HG02798 (cell line): Measurements from ENCODE around the gene GGT7.
"Not testable (repeated sequence)": the region's sequence is repeated elsewhere in the genome, so short reads cannot be mapped to it uniquely, and the experiment has no call there.

Experiments used
- ATAC-seq: cut with Tn5 transposase; IDR thresholded peaks from one replicate; pipeline ENCODE4 v1.9.1; 2021; ENCODE audit warnings: mild to moderate bottlenecking; ENCODE audit not compliant: unreplicated experiment, poor library complexity

The GGT7 gene

GRCh38 chr20:34852298-34852697 lies 20.4 kb downstream of the GGT7 start:
- ATAC-seq: no peak

- no peak for ATAC-seq
These were observed 21.7 kb downstream of the GGT7 start for GRCh38 chr20:34850969-34851368.

- no peak for ATAC-seq
These were observed 22.9 kb downstream of the GGT7 start for GRCh38 chr20:34849778-34850177.

GRCh38 chr20:34848597-34848996 lies 24.1 kb downstream of the GGT7 start:
- ATAC-seq: no peak

GRCh38 chr20:34843421-34843820 lies 29.2 kb downstream of the GGT7 start:
- ATAC-seq: no peak

DNA sequence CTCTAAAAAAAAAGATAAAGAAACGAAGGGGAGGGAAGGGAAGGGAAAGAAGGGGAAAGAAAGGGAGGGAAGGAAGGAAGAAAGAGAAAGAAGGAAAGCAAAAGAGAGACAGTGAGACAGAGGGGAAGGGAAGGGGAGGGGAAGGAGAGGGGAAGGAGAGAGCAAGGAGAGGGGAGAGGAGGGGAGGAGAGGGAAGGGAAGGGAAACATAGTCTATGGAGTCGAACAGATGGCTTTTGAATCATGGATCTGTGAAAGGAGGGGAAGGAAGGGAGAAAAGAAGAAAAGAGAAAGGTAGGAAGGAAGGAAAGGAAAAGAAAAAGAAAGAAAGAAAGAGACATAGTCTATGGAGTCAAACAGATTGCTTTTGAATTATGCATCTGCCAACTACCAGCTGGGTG lies 30.5 kb downstream of the GGT7 start:
- no peak for ATAC-seq

DNA sequence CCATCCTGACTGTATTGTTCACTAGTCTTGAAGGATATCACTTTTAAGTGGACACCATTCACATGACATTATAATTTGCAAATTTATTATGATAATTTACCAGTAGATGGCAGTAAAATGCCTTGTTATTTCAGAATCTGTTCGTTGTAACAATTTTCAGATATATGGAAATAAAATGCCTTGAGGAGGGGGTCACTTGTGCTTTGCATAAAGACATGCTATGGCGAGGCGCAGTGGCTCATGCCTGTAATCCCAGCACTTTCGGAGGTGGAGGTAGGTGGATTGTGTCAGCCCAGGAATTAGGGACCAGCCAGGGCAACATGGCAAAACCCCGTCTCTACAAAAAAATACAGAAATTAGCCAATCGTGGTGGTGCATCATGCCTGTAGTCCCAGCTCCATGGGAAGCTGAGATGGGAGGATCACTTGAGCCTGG lies 38.2 kb downstream of the GGT7 start:
- ATAC-seq: no peak

DNA sequence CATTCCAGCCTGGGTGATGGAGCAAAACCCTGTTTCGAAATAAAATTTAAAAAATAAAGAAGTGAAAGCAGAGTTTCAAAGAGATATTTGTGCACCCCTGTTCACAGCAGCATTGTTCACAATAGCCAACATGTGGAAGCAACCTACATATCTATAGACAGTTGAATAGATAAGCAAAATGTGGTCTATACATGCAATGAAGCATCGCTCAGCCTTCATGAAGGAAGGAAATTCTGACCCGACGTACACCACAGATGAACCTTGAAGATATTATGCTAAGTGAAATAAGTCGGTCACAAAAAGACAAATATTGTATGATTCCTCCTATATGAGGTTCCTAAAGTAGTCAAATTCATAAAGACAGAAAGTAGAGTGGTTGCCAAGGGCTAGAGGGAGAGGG lies 40.7 kb downstream of the GGT7 start:
- no peak for ATAC-seq

DNA sequence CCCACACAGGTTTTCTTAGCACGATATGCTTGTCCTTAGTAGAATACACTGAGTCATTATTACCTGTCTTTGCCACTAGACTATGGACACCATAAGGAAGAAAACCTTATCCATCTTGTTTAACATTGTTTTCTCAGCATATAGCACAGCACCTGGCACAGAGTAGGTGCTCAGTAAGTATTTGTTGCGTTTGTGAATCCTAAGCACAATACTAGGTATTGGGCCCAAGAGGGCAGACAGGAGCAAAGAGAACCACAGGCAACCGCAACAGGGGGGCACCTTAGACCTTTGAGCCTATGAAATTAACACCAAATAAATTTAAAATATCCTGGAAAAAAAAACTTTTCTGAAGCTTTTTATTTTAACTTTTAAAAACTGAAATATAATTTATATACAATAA lies 43.5 kb downstream of the GGT7 start:
- ATAC-seq: no peak

- ATAC-seq: peak; percentile 64
These were observed 46.9 kb downstream of the GGT7 start, which contains the start of gene NCOA6 for GRCh38 chr20:34825530-34826362. Gene NCOA6 (minus strand): TSS chr20:34825651. CDS start chr20:34782355, 43,296 bp downstream.

- ATAC-seq: peak; percentile 81
These were observed 47.7 kb downstream of the GGT7 start for GRCh38 chr20:34824806-34825529.

DNA sequence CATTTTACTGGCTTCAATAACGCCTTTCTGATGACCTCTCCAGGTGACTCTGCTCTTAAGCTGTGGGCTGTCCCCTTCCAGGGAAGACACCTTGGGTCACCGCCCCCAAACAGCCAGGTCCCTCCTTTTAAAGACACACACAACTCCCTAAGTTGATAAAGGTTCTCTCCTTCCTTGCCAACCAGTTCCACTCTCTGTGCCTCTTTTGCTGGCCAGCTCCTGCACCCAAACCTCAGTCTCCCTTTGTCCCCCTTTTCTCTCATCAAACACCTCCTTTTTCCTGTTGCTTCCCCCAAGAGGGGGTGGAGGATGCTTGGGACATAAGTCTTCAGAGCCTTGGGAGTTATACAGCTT lies 48.2 kb downstream of the GGT7 start:
- ATAC-seq: peak; percentile 53

- no peak for ATAC-seq
These were observed 48.6 kb downstream of the GGT7 start for GRCh38 chr20:34824026-34824425.

- no peak for ATAC-seq
These were observed 51.7 kb downstream of the GGT7 start for GRCh38 chr20:34820805-34821578.

DNA sequence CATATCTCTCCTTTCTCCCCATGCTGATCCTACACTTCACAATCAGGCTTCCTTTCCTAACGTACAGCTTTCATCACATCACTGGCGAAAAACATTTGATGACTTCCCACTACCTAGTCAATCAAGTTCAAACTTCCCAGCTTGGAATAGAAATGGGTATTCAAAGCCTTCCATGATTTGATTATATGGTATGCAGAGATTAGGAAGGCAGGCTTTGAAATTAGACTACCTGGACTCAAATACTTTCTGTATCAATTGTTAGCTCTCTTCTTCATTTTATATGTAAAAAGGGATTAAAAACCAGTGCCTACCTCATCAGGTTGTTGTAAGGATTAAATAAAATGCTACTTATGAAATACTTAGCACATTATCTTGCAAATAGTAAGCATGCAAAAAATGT lies 54.9 kb downstream of the GGT7 start:
- no peak for ATAC-seq

- no peak for ATAC-seq
These were observed 55.6 kb downstream of the GGT7 start for GRCh38 chr20:34817072-34817471.

- ATAC-seq: no peak
These were observed 57.0 kb downstream of the GGT7 start for GRCh38 chr20:34815636-34816035.

- no peak for ATAC-seq
These were observed 64.1 kb downstream of the GGT7 start for GRCh38 chr20:34808583-34808982.

DNA sequence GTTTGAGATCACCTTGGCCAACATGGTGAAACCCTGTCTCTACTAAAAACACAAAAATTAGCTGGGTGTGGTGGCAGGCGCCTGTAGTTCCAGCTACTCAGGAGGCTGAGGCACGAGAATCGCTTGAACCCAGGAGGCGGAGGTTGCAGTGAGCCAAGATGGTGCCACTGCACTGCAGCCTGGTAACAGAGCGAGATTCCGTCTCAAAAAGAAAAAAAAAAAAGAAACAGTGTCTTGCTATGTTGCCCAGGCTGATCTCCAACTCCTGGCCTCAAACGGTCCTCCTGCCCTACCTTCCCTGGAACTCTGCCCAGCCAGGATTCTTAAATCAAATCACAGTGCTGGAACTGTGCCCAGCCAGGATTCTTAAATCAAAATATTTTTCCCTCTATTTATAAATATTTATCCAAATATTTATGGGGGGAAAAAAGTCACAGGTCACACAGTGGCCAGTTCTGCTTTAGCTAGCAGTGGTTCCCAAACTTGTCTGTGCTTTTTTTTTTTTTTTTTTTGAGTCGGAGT lies 64.7 kb downstream of the GGT7 start:
- ATAC-seq: not testable (repeated sequence)

- ATAC-seq: no peak
These were observed 66.4 kb downstream of the GGT7 start for GRCh38 chr20:34806255-34806654.

- ATAC-seq: no peak
These were observed 73.8 kb downstream of the GGT7 start for GRCh38 chr20:34798871-34799270.
